Right lobe of liver (tissue), 4 donors: ENCODE data around the gene UBAP1.

Source experiments
- CTCF ChIP-seq, 4 donors: fragments of 200-600 bp in 3 of 4; fragments of 450-650 bp in 1 of 4; IDR thresholded peaks; one replicate each; pipeline versions ENCODE4 v1.5.1 to v1.8.0; 2016 to 2022; ENCODE audit warnings: antibody characterized with exemption in 4 of 4, mild to moderate bottlenecking in 2 of 4
- POLR2A ChIP-seq: fragments of 450-650 bp; IDR thresholded peaks from one replicate; pipeline ENCODE4 v1.6.1; 2017; ENCODE audit warnings: antibody characterized with exemption, mild to moderate bottlenecking
- donor health status: DM: no; HTN: no; CAD: no.
- donor health status: DM: no; HTN: no; CAD: no.
- donor health status: DM: no; HTN: yes; CAD: no.

GRCh38 chr9:34252670-34253459, 74.0 kb downstream of the UBAP1 start:
- TF ChIP-seq CTCF (IDR thresholded peaks at IDR 0.05) (peak; percentile 18 to 96 (median 85)), POLR2A (no peak)
